Measurements from ENCODE around the gene PRRC2A. TPM values are rescaled to one million over a fixed set of nuclear protein-coding genes. Genes with fewer than 3 reads are reported as not detected.
"Not testable (repeated sequence)": the region's sequence is repeated elsewhere in the genome, so short reads cannot be mapped to it uniquely, and the experiment has no call there.

PRRC2A gene
- total RNA-seq, 1 donor from 2014 or later: 117 TPM

DNA sequence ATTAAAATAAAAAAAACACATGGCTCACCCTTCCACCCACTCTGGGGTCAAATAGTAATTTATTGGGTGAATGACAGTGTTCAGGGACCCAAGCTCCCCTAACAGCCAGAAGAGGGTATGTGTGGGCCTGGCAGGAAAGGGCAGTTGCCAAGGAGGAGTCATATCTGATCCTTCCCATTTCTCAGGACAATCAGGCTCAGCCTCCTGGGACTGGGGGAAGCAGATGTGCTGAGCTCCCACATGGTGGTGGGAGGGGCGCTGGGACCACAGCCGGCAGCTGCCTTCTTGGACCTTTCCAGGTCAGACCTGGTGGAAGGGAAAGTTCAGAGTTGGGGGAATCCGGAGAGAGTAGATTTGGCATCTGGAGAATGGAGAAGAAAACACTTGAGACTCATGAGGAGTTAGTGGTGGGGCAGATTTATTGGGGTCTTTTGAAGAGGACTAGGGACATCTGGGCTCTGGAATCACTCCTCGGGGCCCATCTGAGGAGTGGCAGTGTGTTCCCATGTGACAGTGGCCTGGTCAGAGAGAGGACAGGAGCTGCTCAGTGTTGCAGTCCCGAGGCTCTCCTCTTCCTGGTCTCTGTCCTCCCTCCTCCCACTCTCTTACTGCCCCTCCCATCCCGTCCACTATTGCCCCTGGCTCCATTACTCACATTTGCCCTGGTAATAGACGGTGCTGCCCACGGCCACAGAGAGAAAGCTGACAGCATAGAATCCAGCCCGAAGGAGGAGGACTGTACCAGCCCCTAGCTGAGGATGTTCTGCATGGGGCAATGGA is 31.5 kb upstream of the PRRC2A start:
- Histone ChIP-seq H3K27me3 (ENCODE audit: control insufficient read depth, insufficient read depth, low read length) (no peaks in the 10 kb centered on the region), H3K4me3 (ENCODE audit: low read depth, low read length) (no peak overlapping the region), H3K36me3 (ENCODE audit: control insufficient read depth, insufficient read depth, low read length) (no peaks in the 10 kb centered on the region)
- TF ChIP-seq, protein P1, sequence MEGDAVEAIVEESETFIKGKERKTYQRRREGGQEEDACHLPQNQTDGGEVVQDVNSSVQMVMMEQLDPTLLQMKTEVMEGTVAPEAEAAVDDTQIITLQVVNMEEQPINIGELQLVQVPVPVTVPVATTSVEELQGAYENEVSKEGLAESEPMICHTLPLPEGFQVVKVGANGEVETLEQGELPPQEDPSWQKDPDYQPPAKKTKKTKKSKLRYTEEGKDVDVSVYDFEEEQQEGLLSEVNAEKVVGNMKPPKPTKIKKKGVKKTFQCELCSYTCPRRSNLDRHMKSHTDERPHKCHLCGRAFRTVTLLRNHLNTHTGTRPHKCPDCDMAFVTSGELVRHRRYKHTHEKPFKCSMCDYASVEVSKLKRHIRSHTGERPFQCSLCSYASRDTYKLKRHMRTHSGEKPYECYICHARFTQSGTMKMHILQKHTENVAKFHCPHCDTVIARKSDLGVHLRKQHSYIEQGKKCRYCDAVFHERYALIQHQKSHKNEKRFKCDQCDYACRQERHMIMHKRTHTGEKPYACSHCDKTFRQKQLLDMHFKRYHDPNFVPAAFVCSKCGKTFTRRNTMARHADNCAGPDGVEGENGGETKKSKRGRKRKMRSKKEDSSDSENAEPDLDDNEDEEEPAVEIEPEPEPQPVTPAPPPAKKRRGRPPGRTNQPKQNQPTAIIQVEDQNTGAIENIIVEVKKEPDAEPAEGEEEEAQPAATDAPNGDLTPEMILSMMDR (IDR thresholded peaks at IDR 0.05; ENCODE audit: insufficient read depth, low read length, poor library complexity, severe bottlenecking): no peak
- no peak for DNase-seq (ENCODE audit: low read depth)

DNA sequence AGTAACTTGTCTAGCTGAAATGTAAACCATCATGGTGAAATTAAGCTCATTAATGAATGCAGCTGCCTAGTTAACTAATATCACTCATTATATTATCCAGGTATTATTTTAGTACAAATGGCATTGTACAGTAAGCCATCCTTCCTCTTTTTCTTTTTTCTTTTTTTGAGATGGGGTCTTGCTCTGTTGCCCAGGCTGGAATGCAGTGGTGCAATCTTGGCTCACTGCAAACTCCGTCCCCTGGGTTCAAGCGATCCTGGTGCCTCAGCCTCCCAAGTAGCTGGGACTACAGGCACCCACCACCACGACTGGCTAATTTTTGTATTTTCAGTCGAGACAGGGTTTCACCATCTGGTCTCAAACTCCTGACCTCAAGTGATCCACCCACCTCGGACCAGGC is 29.8 kb upstream of the PRRC2A start:
- not testable (repeated sequence) for H3K36me3 ChIP-seq (ENCODE audit: control insufficient read depth, insufficient read depth, low read length); DNase-seq (ENCODE audit: low read depth); H3K4me3 ChIP-seq (ENCODE audit: low read depth, low read length); H3K27me3 ChIP-seq (ENCODE audit: control insufficient read depth, insufficient read depth, low read length)

DNA sequence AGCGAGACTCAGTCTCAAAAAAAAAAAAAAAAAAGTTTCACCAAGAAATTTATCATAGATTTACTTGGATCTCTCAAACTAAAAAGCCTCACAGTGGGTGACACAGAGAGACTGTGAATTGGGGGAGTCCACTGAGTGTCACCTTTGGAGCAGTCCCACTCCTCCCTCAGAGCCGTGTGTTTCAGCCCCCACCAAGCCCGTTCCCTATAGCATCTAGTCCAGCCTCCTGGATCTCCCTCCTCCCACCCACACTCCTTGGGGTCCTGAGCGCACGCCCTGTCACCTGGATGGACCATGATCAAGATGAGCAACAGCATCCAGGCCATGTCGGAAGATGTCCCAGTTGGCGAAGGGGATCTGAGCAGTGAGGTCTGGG is 28.1 kb upstream of the PRRC2A start:
- Histone ChIP-seq H3K27me3 (ENCODE audit: control insufficient read depth, insufficient read depth, low read length) (no peaks in the 10 kb centered on the region), H3K4me3 (ENCODE audit: low read depth, low read length) (no peak overlapping the region), H3K36me3 (ENCODE audit: control insufficient read depth, insufficient read depth, low read length) (no peaks in the 10 kb centered on the region)
- DNase-seq (ENCODE audit: low read depth): no peak
- TF ChIP-seq, protein P1 (IDR thresholded peaks at IDR 0.05; ENCODE audit: insufficient read depth, low read length, poor library complexity, severe bottlenecking): no peak

DNA sequence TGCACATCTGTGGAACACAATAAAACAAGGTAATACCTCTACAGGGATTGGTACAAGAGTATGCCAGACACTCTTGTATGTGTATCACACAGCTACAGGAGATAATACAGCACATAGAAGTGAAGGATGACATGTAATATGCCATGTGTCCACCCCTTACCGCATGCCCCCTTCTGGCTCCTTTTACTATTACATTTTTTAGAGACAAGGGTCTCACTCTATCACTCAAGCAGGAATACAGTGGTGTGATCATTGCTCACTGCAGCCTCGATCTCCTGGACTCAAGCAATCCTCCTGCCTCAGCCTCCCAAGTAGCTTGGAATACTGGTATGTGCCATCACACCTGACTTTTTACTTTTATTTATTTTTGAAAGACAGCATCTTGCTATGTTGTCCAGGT is 23.5 kb upstream of the PRRC2A start:
- Histone ChIP-seq H3K4me3 (ENCODE audit: low read depth, low read length) (no peak overlapping the region), H3K27me3 (ENCODE audit: control insufficient read depth, insufficient read depth, low read length) (no peaks in the 10 kb centered on the region), H3K36me3 (ENCODE audit: control insufficient read depth, insufficient read depth, low read length) (no peaks in the 10 kb centered on the region)
- TF ChIP-seq, protein P1 (IDR thresholded peaks at IDR 0.05; ENCODE audit: insufficient read depth, low read length, poor library complexity, severe bottlenecking): peak; percentile 8
- no peak for DNase-seq (ENCODE audit: low read depth)

DNA sequence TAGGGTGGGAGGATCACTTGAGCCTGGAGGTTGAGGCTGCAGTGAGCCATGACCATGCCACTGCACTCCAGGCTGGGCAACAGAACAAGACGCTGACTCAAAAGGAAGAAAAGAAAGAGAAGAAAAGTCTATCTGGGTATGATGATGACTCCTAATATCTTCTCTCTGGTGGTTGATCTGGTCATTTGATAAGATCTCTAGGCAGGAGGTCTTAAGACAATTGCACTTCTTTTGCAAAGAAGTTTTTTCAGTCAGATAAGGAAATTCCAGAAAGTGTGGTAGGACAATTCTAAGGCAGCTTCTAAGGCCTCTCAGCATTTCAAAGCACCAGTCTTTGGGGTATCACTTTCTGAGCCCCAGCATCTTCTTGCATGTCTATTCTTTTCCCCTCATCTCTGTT is 13.2 kb upstream of the PRRC2A start:
- TF ChIP-seq, protein P1 (IDR thresholded peaks at IDR 0.05; ENCODE audit: insufficient read depth, low read length, poor library complexity, severe bottlenecking): no peak
- Histone ChIP-seq H3K27me3 (ENCODE audit: control insufficient read depth, insufficient read depth, low read length) (no peaks in the 10 kb centered on the region), H3K4me3 (ENCODE audit: low read depth, low read length) (no peak overlapping the region), H3K36me3 (ENCODE audit: control insufficient read depth, insufficient read depth, low read length) (no peaks in the 10 kb centered on the region)
- no peak for DNase-seq (ENCODE audit: low read depth)

DNA sequence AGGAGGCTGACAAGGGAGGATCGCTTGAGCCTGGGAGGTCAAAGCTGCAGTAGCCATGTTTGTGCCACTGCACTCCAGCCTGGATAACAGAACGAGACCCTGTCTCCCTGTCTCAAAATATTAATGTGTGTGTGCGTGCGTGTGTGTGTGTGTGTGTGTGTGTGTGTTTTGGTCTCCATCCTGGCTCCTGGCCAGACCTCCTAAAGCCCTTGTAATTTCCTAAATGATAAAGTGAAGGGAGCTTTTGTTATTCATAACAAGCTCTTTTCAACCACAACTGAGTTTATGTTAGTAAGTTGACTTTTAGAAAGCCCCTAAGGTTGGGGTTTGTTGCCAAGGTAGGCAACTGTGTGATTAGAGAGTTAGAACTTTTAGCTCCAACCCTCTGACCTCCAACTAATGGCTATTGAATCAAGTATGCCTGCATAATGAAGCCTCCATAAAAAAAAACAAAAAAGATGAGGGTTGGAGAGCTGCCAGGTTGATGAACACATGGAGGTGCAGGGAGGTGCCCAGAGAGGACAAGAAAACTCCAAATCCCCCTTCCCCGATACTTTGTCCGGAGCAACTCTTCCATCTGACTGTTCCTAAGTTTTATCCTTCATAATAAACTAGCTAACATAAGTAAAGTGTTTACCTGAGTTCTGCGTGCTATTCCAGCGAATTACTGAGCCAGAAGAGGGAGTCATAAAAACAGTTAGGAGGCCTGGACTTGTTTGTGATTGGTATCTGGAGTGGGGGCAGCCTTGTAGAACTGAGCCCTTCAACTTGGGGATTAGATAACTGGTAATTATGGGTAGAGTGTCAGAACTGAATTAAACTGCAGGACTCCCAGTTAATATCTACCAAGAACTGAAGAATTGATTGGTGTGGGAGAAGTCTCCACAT is 10.8 kb upstream of the PRRC2A start:
- H3K36me3 ChIP-seq (ENCODE audit: control insufficient read depth, insufficient read depth, low read length): no peaks in the 10 kb centered on the region
- no peak for DNase-seq (ENCODE audit: low read depth)
- no peak overlapping the region for H3K4me3 ChIP-seq (ENCODE audit: low read depth, low read length)
- TF ChIP-seq, protein P1 (IDR thresholded peaks at IDR 0.05; ENCODE audit: insufficient read depth, low read length, poor library complexity, severe bottlenecking): no peak
- H3K27me3 ChIP-seq (ENCODE audit: control insufficient read depth, insufficient read depth, low read length): no peaks in the 10 kb centered on the region

All from kidney epithelial cell (primary cell).